ENCODE measurements around the gene SMCHD1. TPM values are rescaled to one million over a fixed set of nuclear protein-coding genes. Genes with fewer than 3 reads are reported as not detected.
"Not testable (repeated sequence)": the region's sequence is repeated elsewhere in the genome, so short reads cannot be mapped to it uniquely, and the experiment has no call there.

SMCHD1 gene
- total RNA-seq, 1 donor from 2014 or later = 34.4 TPM

GRCh38 chr18:2723207-2723606 lies 67.7 kb downstream of the SMCHD1 start:
- TF ChIP-seq, protein P1, sequence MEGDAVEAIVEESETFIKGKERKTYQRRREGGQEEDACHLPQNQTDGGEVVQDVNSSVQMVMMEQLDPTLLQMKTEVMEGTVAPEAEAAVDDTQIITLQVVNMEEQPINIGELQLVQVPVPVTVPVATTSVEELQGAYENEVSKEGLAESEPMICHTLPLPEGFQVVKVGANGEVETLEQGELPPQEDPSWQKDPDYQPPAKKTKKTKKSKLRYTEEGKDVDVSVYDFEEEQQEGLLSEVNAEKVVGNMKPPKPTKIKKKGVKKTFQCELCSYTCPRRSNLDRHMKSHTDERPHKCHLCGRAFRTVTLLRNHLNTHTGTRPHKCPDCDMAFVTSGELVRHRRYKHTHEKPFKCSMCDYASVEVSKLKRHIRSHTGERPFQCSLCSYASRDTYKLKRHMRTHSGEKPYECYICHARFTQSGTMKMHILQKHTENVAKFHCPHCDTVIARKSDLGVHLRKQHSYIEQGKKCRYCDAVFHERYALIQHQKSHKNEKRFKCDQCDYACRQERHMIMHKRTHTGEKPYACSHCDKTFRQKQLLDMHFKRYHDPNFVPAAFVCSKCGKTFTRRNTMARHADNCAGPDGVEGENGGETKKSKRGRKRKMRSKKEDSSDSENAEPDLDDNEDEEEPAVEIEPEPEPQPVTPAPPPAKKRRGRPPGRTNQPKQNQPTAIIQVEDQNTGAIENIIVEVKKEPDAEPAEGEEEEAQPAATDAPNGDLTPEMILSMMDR (IDR thresholded peaks at IDR 0.05; ENCODE audit: partially characterized antibody, unreplicated experiment) = no peak
- Mint-ChIP-seq H3K27ac (ENCODE audit: unreplicated experiment) (no peak overlapping the region), H3K4me3 (ENCODE audit: unreplicated experiment) (no peak overlapping the region), H3K36me3 (ENCODE audit: unreplicated experiment) (no peaks in the 10 kb centered on the region), H3K4me1 (ENCODE audit: low read depth, unreplicated experiment) (peaks cover 6% of the 10 kb centered on the region), H3K27me3 (ENCODE audit: unreplicated experiment) (no peaks in the 10 kb centered on the region), H3K9me3 (ENCODE audit: unreplicated experiment) (no peaks in the 10 kb centered on the region)
- DNase-seq = no peak

GRCh38 chr18:2729757-2730156 lies 74.2 kb downstream of the SMCHD1 start:
- H3K9me3 Mint-ChIP-seq (ENCODE audit: unreplicated experiment) = no peaks in the 10 kb centered on the region
- no peak overlapping the region for H3K27ac Mint-ChIP-seq (ENCODE audit: unreplicated experiment)

DNA sequence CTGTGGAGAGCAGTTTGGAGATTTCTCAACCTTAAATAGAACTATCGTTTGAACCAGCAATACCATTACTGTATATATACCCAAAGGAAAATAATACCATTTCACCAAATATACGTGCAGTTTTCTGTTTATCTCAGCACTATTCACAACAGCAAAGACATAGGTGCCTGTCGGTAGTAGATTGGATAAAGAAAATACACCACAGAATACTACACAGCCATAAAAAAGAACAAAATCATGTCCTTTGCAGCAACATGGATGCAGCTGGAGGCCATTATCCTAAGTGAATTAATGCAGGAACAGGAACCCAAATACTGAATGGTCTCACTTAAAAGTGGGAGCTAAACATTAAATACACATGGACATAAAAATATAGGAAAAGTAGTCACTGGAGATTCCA lies 81.3 kb downstream of the SMCHD1 start:
- no peak overlapping the region for H3K27ac Mint-ChIP-seq (ENCODE audit: unreplicated experiment)
- H3K4me3 Mint-ChIP-seq (ENCODE audit: unreplicated experiment) = no peak overlapping the region
- TF ChIP-seq, protein P1 (IDR thresholded peaks at IDR 0.05; ENCODE audit: partially characterized antibody, unreplicated experiment) = no peak
- no peaks in the 10 kb centered on the region for H3K4me1 Mint-ChIP-seq (ENCODE audit: low read depth, unreplicated experiment)
- H3K9me3 Mint-ChIP-seq (ENCODE audit: unreplicated experiment) = no peaks in the 10 kb centered on the region
- peaks cover 4% of the 10 kb centered on the region for H3K36me3 Mint-ChIP-seq (ENCODE audit: unreplicated experiment)
- no peaks in the 10 kb centered on the region for H3K27me3 Mint-ChIP-seq (ENCODE audit: unreplicated experiment)
- no peak for DNase-seq

More at GRCh38 chr18:2729757-2730156, 74.2 kb downstream of the SMCHD1 start:
- Mint-ChIP-seq H3K27me3 (ENCODE audit: unreplicated experiment) (no peaks in the 10 kb centered on the region), H3K4me3 (ENCODE audit: unreplicated experiment) (no peak overlapping the region), H3K4me1 (ENCODE audit: low read depth, unreplicated experiment) (no peaks in the 10 kb centered on the region), H3K36me3 (ENCODE audit: unreplicated experiment) (peaks cover 4% of the 10 kb centered on the region)
- no peak for DNase-seq
- TF ChIP-seq, protein P1 (IDR thresholded peaks at IDR 0.05; ENCODE audit: partially characterized antibody, unreplicated experiment) = no peak

DNA sequence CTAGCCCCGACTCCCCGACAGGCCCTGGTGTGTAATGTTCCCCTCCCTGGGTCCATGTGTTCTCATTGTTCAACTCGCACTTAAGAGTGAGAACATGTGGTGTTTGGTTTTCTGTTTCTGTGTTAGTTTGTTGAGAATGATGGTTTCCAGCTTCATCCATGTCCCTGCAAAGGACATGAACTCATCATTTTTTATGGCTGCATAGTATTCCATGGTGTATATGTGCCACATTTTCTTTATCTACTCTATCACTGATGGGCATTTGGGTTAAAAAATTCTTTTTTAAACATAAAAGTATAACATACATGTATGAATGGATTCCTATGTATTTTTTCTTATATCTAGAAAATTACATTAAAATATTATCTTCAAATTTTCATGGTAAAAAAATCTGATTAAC lies 84.6 kb downstream of the SMCHD1 start:
- H3K27ac Mint-ChIP-seq (ENCODE audit: unreplicated experiment); H3K4me3 Mint-ChIP-seq (ENCODE audit: unreplicated experiment); DNase-seq; H3K36me3 Mint-ChIP-seq (ENCODE audit: unreplicated experiment); H3K9me3 Mint-ChIP-seq (ENCODE audit: unreplicated experiment); H3K4me1 Mint-ChIP-seq (ENCODE audit: low read depth, unreplicated experiment); H3K27me3 Mint-ChIP-seq (ENCODE audit: unreplicated experiment): not testable (repeated sequence)

- no peaks in the 10 kb centered on the region for H3K27me3 Mint-ChIP-seq (ENCODE audit: unreplicated experiment)
- H3K36me3 Mint-ChIP-seq (ENCODE audit: unreplicated experiment) = no peaks in the 10 kb centered on the region
- no peaks in the 10 kb centered on the region for H3K4me1 Mint-ChIP-seq (ENCODE audit: low read depth, unreplicated experiment)
- no peak for DNase-seq
- no peak overlapping the region for H3K4me3 Mint-ChIP-seq (ENCODE audit: unreplicated experiment)
- TF ChIP-seq, protein P1 (IDR thresholded peaks at IDR 0.05; ENCODE audit: partially characterized antibody, unreplicated experiment) = no peak
- H3K27ac Mint-ChIP-seq (ENCODE audit: unreplicated experiment) = no peak overlapping the region
- H3K9me3 Mint-ChIP-seq (ENCODE audit: unreplicated experiment) = no peaks in the 10 kb centered on the region
Measured at GRCh38 chr18:2746274-2746673, 90.7 kb downstream of the SMCHD1 start.

- H3K27me3 Mint-ChIP-seq (ENCODE audit: unreplicated experiment) = no peaks in the 10 kb centered on the region
- H3K27ac Mint-ChIP-seq (ENCODE audit: unreplicated experiment) = no peak overlapping the region
- no peaks in the 10 kb centered on the region for H3K9me3 Mint-ChIP-seq (ENCODE audit: unreplicated experiment)
- no peak for DNase-seq
- TF ChIP-seq, protein P1 (IDR thresholded peaks at IDR 0.05; ENCODE audit: partially characterized antibody, unreplicated experiment) = no peak
- H3K4me3 Mint-ChIP-seq (ENCODE audit: unreplicated experiment) = no peak overlapping the region
- H3K36me3 Mint-ChIP-seq (ENCODE audit: unreplicated experiment) = no peaks in the 10 kb centered on the region
- no peaks in the 10 kb centered on the region for H3K4me1 Mint-ChIP-seq (ENCODE audit: low read depth, unreplicated experiment)
Measured at GRCh38 chr18:2758309-2758708, 102.8 kb downstream of the SMCHD1 start.
